Ascending aorta (tissue), 2 donors: ENCODE results near the gene KLF12. TPM values are rescaled to one million over a fixed set of nuclear protein-coding genes. Genes with fewer than 3 reads are reported as not detected.

Source experiments
- DNase-seq, 2 donors: peaks; one replicate each; pipeline ENCODE4 v3.0.0-alpha.2; 2019; ENCODE audit warnings: low spot score in 2 of 2
- H3K27ac ChIP-seq, 2 donors: fragments of 200-600 bp; sonication (generic); one replicate each; pipeline ENCODE4 v1.5.1; 2016 to 2017; ENCODE audit warnings: mild to moderate bottlenecking in 1 of 2
- H3K27me3 ChIP-seq: fragments of 200-600 bp; sonication (generic); one replicate; pipeline ENCODE4 v1.5.1; 2017
- H3K36me3 ChIP-seq, 2 donors: fragments of 200-600 bp; sonication (generic); one replicate each; pipeline ENCODE4 v1.5.1; 2016
- H3K4me1 ChIP-seq, 2 donors: fragments of 200-600 bp; sonication (generic); one replicate each; pipeline ENCODE4 v1.5.1; 2016 to 2017; ENCODE audit warnings: mild to moderate bottlenecking in 1 of 2
- H3K4me3 ChIP-seq, 2 donors: fragments of 200-600 bp; sonication (generic); one replicate each; pipeline ENCODE4 v1.5.1; 2016 to 2017; ENCODE audit warnings: mild to moderate bottlenecking in 1 of 2
- H3K9me3 ChIP-seq, 2 donors: fragments of 200-600 bp; sonication (generic); one replicate each; pipeline ENCODE4 v1.5.1; 2016
- CTCF ChIP-seq, 3 experiments: fragments of 200-600 bp in 2 of 3; fragments of 450-650 bp in 1 of 3; sonication (generic) in 2 of 3; IDR thresholded peaks; one replicate each; pipeline ENCODE4 v1.5.1; 2016 to 2019; ENCODE audit warnings: antibody characterized with exemption in 3 of 3, mild to moderate bottlenecking in 1 of 3, moderate library complexity in 1 of 3
- intact Hi-C: fragments of 100-400 bp; cut with DNase I; formaldehyde crosslinking; loops from one replicate; pipeline ENCODE4 v1.15.1; 2023
- total RNA-seq: library from RNA; depleted of rRNA; stranded (reverse); fragments of >200 nt; gene quantifications from one replicate; pipeline ENCODE4 v1.1.0, GENCODE V29; 2016

Gene KLF12
- total RNA-seq, 1 donor from 2014 or later = 17.9 TPM

- peak overlapping the region; percentile 58 to 74 for H3K27ac ChIP-seq
- no peak overlapping the region for H3K4me3 ChIP-seq
- H3K4me1 ChIP-seq = peaks cover 0 to 35% of the 10 kb centered on the region in 2 donors
Measured at GRCh38 chr13:74111399-74111798, 22.8 kb downstream of the KLF12 start.

GRCh38 chr13:74110053-74110452, 24.2 kb downstream of the KLF12 start:
- Histone ChIP-seq H3K27me3 (no peaks in the 10 kb centered on the region), H3K27ac (peak overlapping the region; percentile 58 to 74), H3K4me1 (peaks cover 0 to 28% of the 10 kb centered on the region in 2 donors), H3K9me3 (no peaks in the 10 kb centered on the region), H3K36me3 (no peaks in the 10 kb centered on the region), H3K4me3 (no peak overlapping the region)
- intact Hi-C loops = no loop called here
- DNase-seq = no peak
- no peak for TF ChIP-seq CTCF (IDR thresholded peaks at IDR 0.05)

More at GRCh38 chr13:74111399-74111798, 22.8 kb downstream of the KLF12 start:
- TF ChIP-seq CTCF (IDR thresholded peaks at IDR 0.05) = no peak
- H3K36me3 ChIP-seq = no peaks in the 10 kb centered on the region
- H3K27me3 ChIP-seq = no peaks in the 10 kb centered on the region
- H3K9me3 ChIP-seq = no peaks in the 10 kb centered on the region
- DNase-seq = no peak
- intact Hi-C loops = no loop called here

GRCh38 chr13:74107598-74107997, 26.6 kb downstream of the KLF12 start:
- Histone ChIP-seq H3K4me1 (peaks cover 0 to 16% of the 10 kb centered on the region in 2 donors), H3K4me3 (no peak overlapping the region), H3K9me3 (no peaks in the 10 kb centered on the region), H3K27ac (no peak overlapping the region), H3K36me3 (no peaks in the 10 kb centered on the region), H3K27me3 (no peaks in the 10 kb centered on the region)
- no peak for TF ChIP-seq CTCF (IDR thresholded peaks at IDR 0.05)
- intact Hi-C loops = no loop called here
- DNase-seq = no peak

GRCh38 chr13:74105871-74106270, 28.3 kb downstream of the KLF12 start:
- no peak for TF ChIP-seq CTCF (IDR thresholded peaks at IDR 0.05)
- intact Hi-C loops = no loop called here
- no peak for DNase-seq
- Histone ChIP-seq H3K27ac (no peak overlapping the region), H3K27me3 (no peaks in the 10 kb centered on the region), H3K9me3 (no peaks in the 10 kb centered on the region), H3K4me1 (peaks cover 0 to 9% of the 10 kb centered on the region in 2 donors), H3K4me3 (no peak overlapping the region), H3K36me3 (no peaks in the 10 kb centered on the region)

- H3K4me3 ChIP-seq = no peak overlapping the region
- no peak for TF ChIP-seq CTCF (IDR thresholded peaks at IDR 0.05)
- intact Hi-C loops = no loop called here
Measured at GRCh38 chr13:74104661-74105275, 29.4 kb downstream of the KLF12 start.

More at GRCh38 chr13:74104661-74105275, 29.4 kb downstream of the KLF12 start:
- Histone ChIP-seq H3K9me3 (no peaks in the 10 kb centered on the region), H3K36me3 (no peaks in the 10 kb centered on the region), H3K27ac (no peak overlapping the region), H3K27me3 (no peaks in the 10 kb centered on the region), H3K4me1 (peaks cover 0 to 2% of the 10 kb centered on the region in 2 donors)
- DNase-seq = no peak
